Loucy (cell line): Measurements from ENCODE around the gene PAX9.

Experiments used
- CTCF ChIP-seq: fragments of 200-600 bp; sonication (generic); conservative IDR thresholded peaks from 2 replicates; pipeline ENCODE4 v1.5.1; 2014; ENCODE audit warnings: mild to moderate bottlenecking, antibody characterized with exemption, low read length
- EZH2phosphoT487 ChIP-seq: fragments of 200-600 bp; IDR thresholded peaks from 2 replicates; pipeline ENCODE4 v1.6.1; 2018; ENCODE audit warnings: antibody characterized with exemption, mild to moderate bottlenecking, moderate library complexity, borderline replicate concordance

GRCh38 chr14:36654794-36655381 is 6.8 kb upstream of the PAX9 start:
- TF ChIP-seq CTCF = no peak
- TF ChIP-seq EZH2phosphoT487 = no peak
